T-helper 2 cell treated with Interferon-gamma antibody and Interleukin-4, amounts not matched to agents 5 μg/mL and 100 μg/mL, for 36 hours (primary cell): ENCODE data around the gene LRRC10B.

Experiments used
- DNase-seq: peaks from one replicate; pipeline ENCODE4 v3.0.0; 2021; ENCODE audit warnings: low spot score
- H3K27ac Mint-ChIP-seq: one replicate; pipeline ENCODE4 v1.8.0; 2021; ENCODE audit warnings: mild to moderate bottlenecking, mixed read lengths
- H3K27me3 Mint-ChIP-seq: one replicate; pipeline ENCODE4 v1.8.0; 2021; ENCODE audit warnings: low read depth, mixed read lengths
- H3K36me3 Mint-ChIP-seq: one replicate; pipeline ENCODE4 v1.8.0; 2021; ENCODE audit warnings: low read depth, mixed read lengths
- H3K4me1 Mint-ChIP-seq: one replicate; pipeline ENCODE4 v1.8.0; 2021; ENCODE audit warnings: low read depth, mixed read lengths
- H3K4me3 Mint-ChIP-seq: one replicate; pipeline ENCODE4 v1.8.0; 2022; ENCODE audit warnings: mild to moderate bottlenecking, moderate library complexity, mixed read lengths
- H3K9me3 Mint-ChIP-seq: one replicate; pipeline ENCODE4 v1.8.0; 2021; ENCODE audit warnings: mixed read lengths

The LRRC10B gene

DNA sequence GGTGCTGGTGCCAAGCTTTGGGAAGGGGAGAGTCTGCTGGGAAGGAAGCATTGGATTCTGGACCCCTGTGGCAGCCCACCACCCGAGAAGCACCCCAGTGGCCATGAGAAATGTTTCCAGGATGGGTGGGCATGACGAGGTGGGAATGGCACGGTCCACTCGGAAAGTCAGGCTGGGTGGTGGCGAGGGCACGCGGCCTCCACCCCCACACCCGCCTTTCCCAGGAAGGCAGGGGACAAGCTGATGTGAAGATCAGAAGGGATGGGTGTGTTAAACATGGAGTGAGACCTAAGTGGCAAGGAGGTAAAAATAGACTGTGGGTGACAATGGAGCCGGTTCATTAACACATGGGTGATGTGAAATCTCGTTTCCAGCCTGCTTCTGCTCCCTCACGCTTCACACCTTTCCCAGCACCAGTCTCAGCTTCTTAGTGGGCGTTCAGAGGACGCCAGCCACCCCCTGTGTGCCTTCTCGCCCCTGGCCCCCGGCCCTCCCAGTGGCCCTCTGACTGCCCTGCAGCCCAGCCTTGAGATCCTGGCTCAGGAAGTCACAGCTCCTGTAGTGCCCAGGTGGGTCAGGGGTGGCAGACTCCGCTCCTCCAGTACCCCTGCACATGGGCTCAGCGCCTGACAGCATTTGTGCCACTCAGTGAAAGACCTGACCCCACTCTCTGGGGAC, 27.6 kb downstream of the LRRC10B start:
- no peaks in the 10 kb centered on the region for H3K4me1 Mint-ChIP-seq
- peaks cover 2% of the 10 kb centered on the region for H3K27me3 Mint-ChIP-seq
- no peak overlapping the region for H3K27ac Mint-ChIP-seq

GRCh38 chr11:61536676-61537270, 28.2 kb downstream of the LRRC10B start:
- Mint-ChIP-seq H3K4me1 (no peaks in the 10 kb centered on the region), H3K27me3 (peaks cover 2% of the 10 kb centered on the region), H3K27ac (no peak overlapping the region), H3K4me3 (no peak overlapping the region), H3K36me3 (no peaks in the 10 kb centered on the region), H3K9me3 (no peaks in the 10 kb centered on the region)
- DNase-seq = no peak

More for the DNA sequence above, 27.6 kb downstream of the LRRC10B start:
- DNase-seq = no peak
- no peaks in the 10 kb centered on the region for H3K36me3 Mint-ChIP-seq
- H3K9me3 Mint-ChIP-seq = no peaks in the 10 kb centered on the region
- no peak overlapping the region for H3K4me3 Mint-ChIP-seq

GRCh38 chr11:61537326-61537725, 28.8 kb downstream of the LRRC10B start:
- H3K27ac Mint-ChIP-seq = no peak overlapping the region
- DNase-seq = no peak
- H3K9me3 Mint-ChIP-seq = no peaks in the 10 kb centered on the region
- H3K27me3 Mint-ChIP-seq = peaks cover 2% of the 10 kb centered on the region
- H3K4me1 Mint-ChIP-seq = no peaks in the 10 kb centered on the region
- no peaks in the 10 kb centered on the region for H3K36me3 Mint-ChIP-seq
- H3K4me3 Mint-ChIP-seq = no peak overlapping the region

DNA sequence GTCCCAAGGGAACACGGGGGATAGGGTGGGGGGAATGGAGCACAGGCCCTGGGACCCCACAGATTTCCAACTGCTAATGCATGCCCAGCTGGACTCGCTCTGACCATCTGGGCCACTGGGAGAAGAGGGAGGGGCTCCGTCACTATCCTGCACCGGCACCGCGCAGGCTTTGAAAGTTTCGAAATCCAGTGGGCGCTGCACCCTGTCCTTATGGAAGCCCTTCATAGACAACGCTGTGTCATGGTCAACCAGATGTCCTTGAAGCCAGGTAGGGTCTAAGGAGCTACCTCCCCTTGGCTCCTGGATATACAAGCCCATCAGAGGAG, 30.1 kb downstream of the LRRC10B start:
- Mint-ChIP-seq H3K4me3 (no peak overlapping the region), H3K4me1 (no peaks in the 10 kb centered on the region), H3K36me3 (no peaks in the 10 kb centered on the region), H3K27me3 (peaks cover 2% of the 10 kb centered on the region), H3K27ac (no peak overlapping the region), H3K9me3 (no peaks in the 10 kb centered on the region)
- DNase-seq = no peak

- Mint-ChIP-seq H3K36me3 (no peaks in the 10 kb centered on the region), H3K27me3 (peaks cover 2% of the 10 kb centered on the region), H3K9me3 (no peaks in the 10 kb centered on the region), H3K4me1 (no peaks in the 10 kb centered on the region), H3K27ac (no peak overlapping the region), H3K4me3 (no peak overlapping the region)
- DNase-seq = no peak
These were observed 30.5 kb downstream of the LRRC10B start for GRCh38 chr11:61539006-61539405.

DNA sequence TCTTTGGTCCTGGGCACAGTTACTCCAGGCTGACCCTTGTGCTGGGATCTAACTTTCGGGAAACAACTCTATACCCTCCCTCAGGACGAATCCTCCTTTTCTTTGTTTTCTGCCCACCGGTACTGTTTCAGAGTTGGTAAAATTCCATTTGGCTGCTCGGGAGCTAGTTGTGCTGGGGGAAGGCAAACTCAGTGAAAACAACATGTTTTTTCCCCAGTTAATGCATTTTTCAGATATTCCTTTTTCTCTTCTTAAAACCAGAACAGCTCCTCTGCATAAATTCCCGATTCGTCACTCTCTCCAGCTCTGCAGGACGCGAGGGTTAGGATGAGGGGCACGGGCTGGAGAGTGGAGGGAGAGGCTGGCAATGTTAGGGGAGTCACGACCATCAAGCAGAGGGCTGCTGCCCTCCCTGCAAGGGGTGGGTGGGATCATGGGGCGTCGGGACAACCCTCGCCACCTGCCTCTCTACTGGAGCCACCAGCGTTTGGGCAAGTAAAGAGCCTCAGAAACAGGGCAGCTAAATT, 31.3 kb downstream of the LRRC10B start:
- DNase-seq = no peak
- Mint-ChIP-seq H3K27ac (no peak overlapping the region), H3K4me1 (no peaks in the 10 kb centered on the region), H3K27me3 (peaks cover 2% of the 10 kb centered on the region), H3K9me3 (no peaks in the 10 kb centered on the region), H3K36me3 (no peaks in the 10 kb centered on the region), H3K4me3 (no peak overlapping the region)

DNA sequence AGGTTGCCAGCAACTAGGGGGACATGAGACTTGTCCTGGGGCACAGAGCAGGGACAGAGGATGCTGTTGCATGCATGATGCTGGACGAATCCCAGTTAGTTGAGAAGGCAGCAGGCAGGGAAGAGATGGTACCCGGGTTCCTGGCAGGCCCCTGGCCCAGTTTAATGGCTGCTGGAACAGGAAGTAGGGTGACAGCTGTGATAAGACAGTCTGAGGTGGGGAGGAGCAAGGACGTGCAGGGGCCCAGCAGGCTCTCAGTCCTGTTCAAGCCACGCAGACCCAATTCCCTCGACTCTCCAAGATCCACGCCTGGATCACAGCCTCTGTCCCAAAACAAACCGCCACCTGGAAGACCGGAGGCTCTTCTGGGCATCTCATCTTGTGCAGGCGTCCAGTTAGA, 32.0 kb downstream of the LRRC10B start:
- H3K4me1 Mint-ChIP-seq = no peaks in the 10 kb centered on the region
- H3K4me3 Mint-ChIP-seq = no peak overlapping the region
- H3K27ac Mint-ChIP-seq = no peak overlapping the region
- no peak for DNase-seq
- H3K9me3 Mint-ChIP-seq = no peaks in the 10 kb centered on the region
- H3K27me3 Mint-ChIP-seq = peaks cover 2% of the 10 kb centered on the region
- H3K36me3 Mint-ChIP-seq = no peaks in the 10 kb centered on the region

DNA sequence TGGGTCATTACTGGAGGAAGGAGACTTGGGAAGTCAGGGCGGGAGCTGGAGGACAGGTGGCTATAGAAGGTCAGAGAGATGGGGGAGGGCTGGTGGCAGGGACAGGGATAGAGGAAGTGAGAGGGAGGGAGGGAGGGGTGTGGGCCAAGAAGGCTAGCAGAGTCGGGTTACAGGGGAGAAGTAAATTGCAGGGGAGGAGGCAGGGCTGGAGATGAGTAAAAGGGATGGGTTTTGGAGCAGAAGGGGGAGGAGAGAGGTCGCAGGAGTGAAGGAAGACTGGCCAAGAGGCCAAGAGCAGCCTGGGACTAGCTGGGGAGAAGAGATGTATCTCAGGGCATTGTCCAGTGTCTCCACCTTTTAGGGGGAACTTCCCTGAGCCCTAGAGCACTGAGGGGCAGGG, 33.0 kb downstream of the LRRC10B start:
- Mint-ChIP-seq H3K4me1 (no peaks in the 10 kb centered on the region), H3K27me3 (peaks cover 2% of the 10 kb centered on the region), H3K9me3 (no peaks in the 10 kb centered on the region), H3K27ac (no peak overlapping the region), H3K36me3 (no peaks in the 10 kb centered on the region), H3K4me3 (no peak overlapping the region)
- DNase-seq = no peak

- Mint-ChIP-seq H3K4me3 (no peak overlapping the region), H3K4me1 (no peaks in the 10 kb centered on the region), H3K27ac (no peak overlapping the region), H3K36me3 (no peaks in the 10 kb centered on the region), H3K27me3 (peaks cover 2% of the 10 kb centered on the region), H3K9me3 (no peaks in the 10 kb centered on the region)
- DNase-seq = no peak
These were observed 33.5 kb downstream of the LRRC10B start for GRCh38 chr11:61542024-61542461.

- H3K4me1 Mint-ChIP-seq = no peaks in the 10 kb centered on the region
- peaks cover 2% of the 10 kb centered on the region for H3K27me3 Mint-ChIP-seq
- no peaks in the 10 kb centered on the region for H3K36me3 Mint-ChIP-seq
- H3K4me3 Mint-ChIP-seq = no peak overlapping the region
- H3K9me3 Mint-ChIP-seq = no peaks in the 10 kb centered on the region
- no peak overlapping the region for H3K27ac Mint-ChIP-seq
- DNase-seq = no peak
These were observed 34.2 kb downstream of the LRRC10B start for GRCh38 chr11:61542705-61543104.

DNA sequence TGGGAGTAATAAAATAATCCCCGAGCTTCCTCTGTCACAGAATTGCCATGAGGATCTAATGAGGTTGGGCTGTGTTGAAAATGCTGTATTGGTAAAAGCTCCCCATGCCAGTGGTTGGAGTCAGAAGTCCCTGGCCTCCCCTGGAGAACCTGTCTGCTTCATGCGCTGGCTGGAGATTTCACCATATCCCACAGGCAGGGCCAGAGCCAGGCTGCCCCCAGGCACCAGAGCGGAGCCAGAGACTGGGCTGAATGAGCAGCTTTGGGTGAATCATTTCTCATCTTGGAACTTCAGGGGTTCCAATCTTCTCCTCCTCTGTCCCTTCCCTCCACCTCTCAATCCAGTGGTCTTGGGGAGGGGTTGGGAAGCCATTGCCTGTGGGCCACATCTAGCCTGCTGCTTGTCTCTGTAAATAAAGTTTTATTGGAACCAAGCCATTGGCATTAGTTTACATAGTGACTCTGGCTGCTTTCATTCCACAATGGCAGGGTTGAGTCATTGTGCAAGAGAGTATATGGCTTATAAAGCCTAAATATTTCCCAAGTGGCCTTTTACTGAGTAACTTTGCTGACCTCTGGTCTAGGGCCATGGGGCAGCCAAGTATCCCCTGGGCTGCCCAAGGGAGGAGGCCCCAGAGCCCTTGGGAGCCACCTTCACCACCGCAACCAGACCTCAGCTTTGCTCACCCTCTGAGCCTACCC, 35.2 kb downstream of the LRRC10B start:
- Mint-ChIP-seq H3K36me3 (no peaks in the 10 kb centered on the region), H3K4me1 (no peaks in the 10 kb centered on the region), H3K9me3 (no peaks in the 10 kb centered on the region), H3K27ac (no peak overlapping the region), H3K27me3 (peaks cover 2% of the 10 kb centered on the region), H3K4me3 (no peak overlapping the region)
- no peak for DNase-seq

- Mint-ChIP-seq H3K27me3 (peaks cover 2% of the 10 kb centered on the region), H3K36me3 (no peaks in the 10 kb centered on the region), H3K27ac (no peak overlapping the region), H3K4me1 (no peaks in the 10 kb centered on the region), H3K9me3 (no peaks in the 10 kb centered on the region), H3K4me3 (no peak overlapping the region)
- DNase-seq = no peak
These were observed 35.9 kb downstream of the LRRC10B start for GRCh38 chr11:61544466-61544865.

DNA sequence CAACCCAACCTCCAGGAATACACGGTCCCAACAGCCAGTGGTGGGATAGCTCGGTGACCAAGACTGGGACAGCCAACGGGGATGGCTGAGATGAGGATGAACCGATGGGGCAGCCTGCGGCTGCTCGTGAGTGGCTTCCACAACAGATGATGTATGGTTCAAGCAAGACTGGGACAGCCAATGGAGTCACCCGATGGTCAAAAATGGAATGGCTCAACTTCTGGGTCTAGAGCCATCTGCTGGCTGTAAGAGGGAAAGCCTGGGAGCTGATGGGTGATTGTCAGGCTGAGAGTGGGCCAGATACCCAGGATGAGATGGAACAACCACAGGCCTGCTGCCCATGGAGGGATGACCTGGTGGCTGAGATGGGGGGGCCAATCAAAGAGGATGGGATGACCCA, 36.8 kb downstream of the LRRC10B start:
- H3K36me3 Mint-ChIP-seq = no peaks in the 10 kb centered on the region
- no peak for DNase-seq
- H3K4me3 Mint-ChIP-seq = no peak overlapping the region
- no peaks in the 10 kb centered on the region for H3K9me3 Mint-ChIP-seq
- H3K27me3 Mint-ChIP-seq = no peaks in the 10 kb centered on the region
- no peak overlapping the region for H3K27ac Mint-ChIP-seq
- H3K4me1 Mint-ChIP-seq = no peaks in the 10 kb centered on the region

DNA sequence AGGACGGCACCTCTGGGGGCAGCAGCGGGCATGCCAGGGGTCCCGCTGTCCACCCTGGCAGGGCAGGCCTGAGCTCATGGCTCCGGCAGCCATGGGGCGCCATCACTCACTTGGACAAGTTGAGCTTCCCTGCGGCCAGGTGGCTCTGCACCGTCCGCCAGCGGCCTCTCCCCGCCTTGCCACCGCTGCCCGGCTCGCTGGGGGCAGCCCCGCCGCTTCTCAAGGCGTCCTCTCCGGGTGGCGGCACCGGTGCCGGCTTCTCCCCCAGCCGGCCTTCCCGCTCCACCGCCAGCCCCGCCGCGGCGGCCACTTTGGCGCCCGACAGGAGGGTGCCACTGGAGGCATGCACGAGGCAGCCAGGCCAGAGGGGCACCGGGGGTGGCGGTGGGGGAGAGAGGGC, 37.4 kb downstream of the LRRC10B start:
- H3K9me3 Mint-ChIP-seq = no peaks in the 10 kb centered on the region
- no peak overlapping the region for H3K27ac Mint-ChIP-seq
- no peak overlapping the region for H3K4me3 Mint-ChIP-seq
- no peak for DNase-seq
- H3K27me3 Mint-ChIP-seq = no peaks in the 10 kb centered on the region
- no peaks in the 10 kb centered on the region for H3K36me3 Mint-ChIP-seq
- H3K4me1 Mint-ChIP-seq = no peaks in the 10 kb centered on the region
